ENCODE data around the gene TTYH1.
A peak's percentile ranks its signal among the peaks of the same experiment; 100 is the strongest.
"Not testable (repeated sequence)": the region's sequence is repeated elsewhere in the genome, so short reads cannot be mapped to it uniquely, and the experiment has no call there.

Gene TTYH1
- 0 reads per million in 2 donors for total RNA-seq

GRCh38 chr19:54415208-54415900 lies at the start of gene TTYH1:
Gene TTYH1, plus strand, starts transcription at chr19:54415464. Its CDS starts 89 bp downstream, at chr19:54415553.
- peak in 2 of 5 experiments; percentile 22 to 27 for DNase-seq

GRCh38 chr19:54365798-54366197 lies 49.5 kb upstream of the TTYH1 start:
- not testable (repeated sequence) for DNase-seq

- DNase-seq, result no peak
These were observed 48.5 kb upstream of the TTYH1 start for GRCh38 chr19:54366811-54367210.

- no peak for DNase-seq
These were observed 46.1 kb upstream of the TTYH1 start for GRCh38 chr19:54369082-54369687.

- not testable (repeated sequence) for DNase-seq
These were observed 45.4 kb upstream of the TTYH1 start for GRCh38 chr19:54369688-54370433.

GRCh38 chr19:54370434-54370796 lies 44.8 kb upstream of the TTYH1 start:
- peak in 4 of 5 experiments; percentile 15 to 86 (median 68) for DNase-seq

- not testable (repeated sequence) for DNase-seq
These were observed 43.8 kb upstream of the TTYH1 start for GRCh38 chr19:54371453-54371852.

GRCh38 chr19:54373781-54374631 lies 41.3 kb upstream of the TTYH1 start:
- DNase-seq, result no peak

- peak in 1 of 5 experiments; percentile 72 for DNase-seq
These were observed 39.9 kb upstream of the TTYH1 start for GRCh38 chr19:54375181-54375938.

GRCh38 chr19:54376610-54377285 lies 38.5 kb upstream of the TTYH1 start:
- DNase-seq, result no peak

GRCh38 chr19:54379187-54379678 lies 36.0 kb upstream of the TTYH1 start:
- DNase-seq, result no peak

- DNase-seq, result no peak
These were observed 34.4 kb upstream of the TTYH1 start for GRCh38 chr19:54380897-54381296.

GRCh38 chr19:54382041-54382440 lies 33.2 kb upstream of the TTYH1 start:
- not testable (repeated sequence) for DNase-seq

- peak in 1 of 5 experiments; percentile 49 for DNase-seq
These were observed 31.9 kb upstream of the TTYH1 start for GRCh38 chr19:54383330-54383729.

GRCh38 chr19:54387991-54388801 lies 27.1 kb upstream of the TTYH1 start:
- peak in 3 of 5 experiments; percentile 19 to 72 (median 29) for DNase-seq

- DNase-seq, result peak in 1 of 5 experiments; percentile 68
These were observed 26.5 kb upstream of the TTYH1 start for GRCh38 chr19:54388802-54389139.

GRCh38 chr19:54389553-54389952 lies 25.7 kb upstream of the TTYH1 start:
- peak in 1 of 5 experiments; percentile 55 for DNase-seq

- peak in 4 of 5 experiments; percentile 17 to 68 (median 54) for DNase-seq
These were observed 24.2 kb upstream of the TTYH1 start for GRCh38 chr19:54390942-54391577.

- no peak for DNase-seq
These were observed 23.6 kb upstream of the TTYH1 start for GRCh38 chr19:54391589-54392061.
